Heart left ventricle (tissue), 13 donors: ENCODE measurements around the gene ZNF488.

Source experiments
- POLR2A ChIP-seq, 2 donors: fragments of 450-650 bp; IDR thresholded peaks; one replicate each; pipeline ENCODE4 v1.6.1; 2017; ENCODE audit warnings: antibody characterized with exemption in 2 of 2, mild to moderate bottlenecking in 2 of 2, moderate library complexity in 2 of 2
- TF ChIP-seq, protein P1 (sequence below), 12 donors: fragments of 200-600 bp; sonication (generic) in 4 of 12; IDR thresholded peaks; one replicate each; pipeline versions ENCODE4 v1.5.0 to v1.8.0; 2018 to 2022; ENCODE audit warnings: antibody characterized with exemption in 12 of 12, mild to moderate bottlenecking in 5 of 12
- donor health status: ischemic (EF 13 %, LVEDD 7.1; RV severe dilation, severe dysfunction).
- donor health status: DM: no; HTN: yes; CAD: no.
- donor health status: DM: no; HTN: no; CAD: no.
- donor health status: ischemic (EF 25% LVEDD 6.9; RV normal size, moderate dysfunction).
- donor health status: ischemic (EF 25% LVEDD 5.7; RV mildly dilated, moderate dysfunction).
- donor health status: ischemic (EF 35%, LVEDD 5.7; RV mildly dilated, moderate dysfunction).
- donor health status: nonischemic (EF 11% LVEDD 7.7; RV severe dilation, severe dysfunction).
- donor health status: DM: yes; HTN: yes; CAD: no.
- donor health status: PGD.
- donor health status: ischemic (EF 29% LVEDD 5.4; RV normal size, mild dysfunction).
- donor health status: nonischemic (EF 23%, LVEDD 6.1; RV moderate dilation, normal function).

DNA sequence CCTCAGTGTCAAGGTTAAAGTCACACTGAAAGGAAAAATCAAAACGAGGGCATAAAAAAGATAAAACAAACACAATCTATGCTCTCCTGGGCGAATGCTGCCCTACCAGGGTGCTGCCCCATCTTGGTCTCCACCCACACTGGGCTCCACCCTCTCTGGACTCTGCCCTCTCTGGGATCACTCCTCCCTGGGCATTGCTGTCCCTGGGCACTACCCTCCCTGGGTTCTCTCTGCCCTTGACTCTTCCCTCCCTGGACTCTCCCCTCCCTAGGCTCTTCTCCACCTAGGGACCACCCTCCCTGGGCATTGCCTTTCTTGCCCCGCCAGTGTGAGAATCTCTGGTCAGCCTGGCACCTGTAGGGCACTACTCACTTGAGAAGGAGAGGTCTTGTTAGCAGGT lies 53.3 kb downstream of the ZNF488 start:
- TF ChIP-seq POLR2A (IDR thresholded peaks at IDR 0.05) = no peak
- TF ChIP-seq, protein P1, sequence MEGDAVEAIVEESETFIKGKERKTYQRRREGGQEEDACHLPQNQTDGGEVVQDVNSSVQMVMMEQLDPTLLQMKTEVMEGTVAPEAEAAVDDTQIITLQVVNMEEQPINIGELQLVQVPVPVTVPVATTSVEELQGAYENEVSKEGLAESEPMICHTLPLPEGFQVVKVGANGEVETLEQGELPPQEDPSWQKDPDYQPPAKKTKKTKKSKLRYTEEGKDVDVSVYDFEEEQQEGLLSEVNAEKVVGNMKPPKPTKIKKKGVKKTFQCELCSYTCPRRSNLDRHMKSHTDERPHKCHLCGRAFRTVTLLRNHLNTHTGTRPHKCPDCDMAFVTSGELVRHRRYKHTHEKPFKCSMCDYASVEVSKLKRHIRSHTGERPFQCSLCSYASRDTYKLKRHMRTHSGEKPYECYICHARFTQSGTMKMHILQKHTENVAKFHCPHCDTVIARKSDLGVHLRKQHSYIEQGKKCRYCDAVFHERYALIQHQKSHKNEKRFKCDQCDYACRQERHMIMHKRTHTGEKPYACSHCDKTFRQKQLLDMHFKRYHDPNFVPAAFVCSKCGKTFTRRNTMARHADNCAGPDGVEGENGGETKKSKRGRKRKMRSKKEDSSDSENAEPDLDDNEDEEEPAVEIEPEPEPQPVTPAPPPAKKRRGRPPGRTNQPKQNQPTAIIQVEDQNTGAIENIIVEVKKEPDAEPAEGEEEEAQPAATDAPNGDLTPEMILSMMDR (IDR thresholded peaks at IDR 0.05) = no peak
